ENCODE data around the gene P2RX5. TPM values are rescaled to one million over a fixed set of nuclear protein-coding genes. Genes with fewer than 3 reads are reported as not detected.

P2RX5 gene
- total RNA-seq, 6 experiments from 2014 or later, result 5.2 to 16.1 (median 7.0) TPM

- Mint-ChIP-seq H3K27ac (no peak overlapping the region), H3K27me3 (ENCODE audit: insufficient read depth) (peaks cover 9% of the 10 kb centered on the region), H3K9me3 (no peaks in the 10 kb centered on the region), H3K4me1 (ENCODE audit: low read depth) (peaks cover 6% of the 10 kb centered on the region; the same call in 1 of the 2 replicates), H3K36me3 (ENCODE audit: low read depth) (no peaks in the 10 kb centered on the region), H3K4me3 (no peak overlapping the region)
- no peak for TF ChIP-seq CTCF (IDR thresholded peaks at IDR 0.05)
- DNase-seq, result no peak
Measured at GRCh38 chr17:3679531-3680126, 16.3 kb downstream of the P2RX5 start.

- H3K27ac Mint-ChIP-seq, result no peak overlapping the region
- TF ChIP-seq CTCF (IDR thresholded peaks at IDR 0.05), result no peak
- H3K9me3 Mint-ChIP-seq, result no peaks in the 10 kb centered on the region
- no peak for DNase-seq
- peaks cover 9% of the 10 kb centered on the region for H3K27me3 Mint-ChIP-seq (ENCODE audit: insufficient read depth)
- H3K36me3 Mint-ChIP-seq (ENCODE audit: low read depth), result no peaks in the 10 kb centered on the region
- H3K4me1 Mint-ChIP-seq (ENCODE audit: low read depth), result peaks cover 6% of the 10 kb centered on the region; the same call in 1 of the 2 replicates
- H3K4me3 Mint-ChIP-seq, result no peak overlapping the region
Measured at GRCh38 chr17:3678821-3679530, 17.0 kb downstream of the P2RX5 start.

- no peak for TF ChIP-seq CTCF (IDR thresholded peaks at IDR 0.05)
- Mint-ChIP-seq H3K36me3 (ENCODE audit: low read depth) (no peaks in the 10 kb centered on the region), H3K4me3 (no peak overlapping the region), H3K27me3 (ENCODE audit: insufficient read depth) (peaks cover 9% of the 10 kb centered on the region), H3K27ac (no peak overlapping the region), H3K9me3 (no peaks in the 10 kb centered on the region), H3K4me1 (ENCODE audit: low read depth) (peaks cover 6% of the 10 kb centered on the region; the same call in 1 of the 2 replicates)
- no peak for DNase-seq
Measured at GRCh38 chr17:3678095-3678820, 17.7 kb downstream of the P2RX5 start.

GRCh38 chr17:3675886-3676285 lies 20.1 kb downstream of the P2RX5 start:
- Mint-ChIP-seq H3K9me3 (no peaks in the 10 kb centered on the region), H3K4me1 (ENCODE audit: low read depth) (peaks cover 6% of the 10 kb centered on the region; the same call in 1 of the 2 replicates), H3K36me3 (ENCODE audit: low read depth) (no peaks in the 10 kb centered on the region), H3K27me3 (ENCODE audit: insufficient read depth) (peaks cover 1% of the 10 kb centered on the region; the same call in 1 of the 2 replicates), H3K4me3 (no peak overlapping the region), H3K27ac (no peak overlapping the region)
- TF ChIP-seq CTCF (IDR thresholded peaks at IDR 0.05), result no peak
- DNase-seq, result no peak

GRCh38 chr17:3672571-3672970 lies 23.4 kb downstream of the P2RX5 start:
- no peak for TF ChIP-seq CTCF (IDR thresholded peaks at IDR 0.05)
- no peak for DNase-seq
- no peak overlapping the region for H3K4me3 Mint-ChIP-seq
- peaks cover 6% of the 10 kb centered on the region; the same call in 1 of the 2 replicates for H3K4me1 Mint-ChIP-seq (ENCODE audit: low read depth)
- peaks cover 3% of the 10 kb centered on the region for H3K27me3 Mint-ChIP-seq (ENCODE audit: insufficient read depth)
- H3K9me3 Mint-ChIP-seq, result no peaks in the 10 kb centered on the region
- peaks cover 7% of the 10 kb centered on the region for H3K36me3 Mint-ChIP-seq (ENCODE audit: low read depth)
- no peak overlapping the region for H3K27ac Mint-ChIP-seq
